ENCODE results near the gene EEF2KMT. TPM values are rescaled to one million over a fixed set of nuclear protein-coding genes. Genes with fewer than 3 reads are reported as not detected.
"Not testable (repeated sequence)": the region's sequence is repeated elsewhere in the genome, so short reads cannot be mapped to it uniquely, and the experiment has no call there.

The EEF2KMT gene
- total RNA-seq, 3 donors from 2014 or later = 19.8 to 30.2 (median 27.3) TPM

DNA sequence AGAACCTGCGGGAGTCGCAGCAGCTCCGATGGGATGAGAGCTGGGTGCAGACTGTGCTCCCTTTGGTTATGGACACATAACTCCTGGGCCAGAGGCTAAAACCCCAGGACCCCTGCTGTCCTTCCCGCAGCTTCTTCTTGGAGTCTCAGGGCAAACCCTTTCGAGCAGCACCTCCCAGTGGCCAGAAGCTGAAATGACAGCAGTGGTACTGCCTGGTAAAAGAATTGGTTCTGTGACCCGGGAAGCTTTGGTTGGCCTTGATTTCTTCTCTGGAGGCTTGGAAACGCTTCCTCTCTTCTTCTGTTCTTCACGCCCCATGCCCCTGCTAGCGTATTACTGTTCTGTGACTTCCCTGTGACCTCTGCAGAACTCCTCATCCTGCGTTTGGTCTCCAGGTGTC lies 12.8 kb downstream of the EEF2KMT start:
- peaks cover 20% of the 10 kb centered on the region for H3K36me3 Mint-ChIP-seq (ENCODE audit: insufficient read depth)
- H3K27me3 Mint-ChIP-seq (ENCODE audit: low read depth); H3K4me1 Mint-ChIP-seq (ENCODE audit: low read depth); H3K4me3 Mint-ChIP-seq; H3K9me3 Mint-ChIP-seq; ATAC-seq: not testable (repeated sequence)
- DNase-seq = peak; percentile 43

- DNase-seq = not testable (repeated sequence)
Measured at GRCh38 chr16:5084099-5084731, 13.4 kb downstream of the EEF2KMT start.

GRCh38 chr16:5083646-5084045 lies 13.9 kb downstream of the EEF2KMT start:
- DNase-seq; H3K27me3 Mint-ChIP-seq (ENCODE audit: low read depth); H3K9me3 Mint-ChIP-seq; H3K4me1 Mint-ChIP-seq (ENCODE audit: low read depth); ATAC-seq; H3K4me3 Mint-ChIP-seq: not testable (repeated sequence)
- peaks cover 23% of the 10 kb centered on the region for H3K36me3 Mint-ChIP-seq (ENCODE audit: insufficient read depth)

More at GRCh38 chr16:5084099-5084731, 13.4 kb downstream of the EEF2KMT start:
- ATAC-seq; H3K4me1 Mint-ChIP-seq (ENCODE audit: low read depth); H3K27me3 Mint-ChIP-seq (ENCODE audit: low read depth); H3K9me3 Mint-ChIP-seq; H3K4me3 Mint-ChIP-seq: not testable (repeated sequence)
- peaks cover 23% of the 10 kb centered on the region for H3K36me3 Mint-ChIP-seq (ENCODE audit: insufficient read depth)

DNA sequence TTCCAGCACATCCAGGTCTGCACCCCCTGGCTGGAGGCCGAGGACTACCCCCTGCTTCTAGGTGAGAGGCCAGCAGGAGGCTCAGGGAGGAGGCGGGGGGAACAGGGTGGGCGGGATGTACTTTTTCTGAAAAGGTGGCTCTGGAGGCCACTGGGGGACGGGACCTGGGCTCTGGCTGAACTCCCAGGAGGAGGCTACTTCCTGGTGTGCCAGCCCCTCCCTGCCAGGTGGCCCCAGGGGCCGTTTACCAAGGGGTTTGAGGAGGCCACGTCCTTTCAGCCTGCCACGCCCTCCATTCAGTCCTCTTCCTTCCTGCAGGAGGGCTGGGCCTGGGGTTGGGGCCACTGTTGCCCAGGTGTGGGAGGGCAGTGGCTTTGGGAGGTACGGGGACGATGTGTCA lies 16.6 kb downstream of the EEF2KMT start:
- ATAC-seq; H3K4me1 Mint-ChIP-seq (ENCODE audit: low read depth); H3K4me3 Mint-ChIP-seq; H3K27me3 Mint-ChIP-seq (ENCODE audit: low read depth); H3K9me3 Mint-ChIP-seq; DNase-seq: not testable (repeated sequence)
- H3K36me3 Mint-ChIP-seq (ENCODE audit: insufficient read depth) = peaks cover 29% of the 10 kb centered on the region

DNA sequence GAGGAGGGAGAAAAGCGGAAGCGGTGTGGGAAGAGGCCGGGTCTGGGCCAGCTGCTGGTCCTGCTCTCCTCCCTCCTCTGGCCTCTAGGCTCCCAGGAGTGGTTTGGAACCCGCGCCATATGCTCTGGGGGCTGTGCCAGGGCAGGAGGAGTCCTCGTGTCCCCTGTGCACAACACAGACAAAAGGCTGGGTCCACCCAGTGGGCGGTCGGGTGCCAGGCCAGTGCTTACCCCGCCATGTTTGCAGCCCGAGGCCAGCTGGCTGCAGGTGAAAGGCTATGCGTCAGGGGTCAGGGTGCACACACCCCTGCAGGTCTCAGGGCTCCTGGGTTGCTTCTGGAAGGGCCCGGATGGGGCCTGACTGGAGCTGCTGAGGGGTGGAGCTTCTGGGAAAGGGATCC lies 17.1 kb downstream of the EEF2KMT start:
- not testable (repeated sequence) for H3K4me1 Mint-ChIP-seq (ENCODE audit: low read depth); H3K4me3 Mint-ChIP-seq; ATAC-seq; H3K27me3 Mint-ChIP-seq (ENCODE audit: low read depth); DNase-seq; H3K9me3 Mint-ChIP-seq
- H3K36me3 Mint-ChIP-seq (ENCODE audit: insufficient read depth) = peaks cover 33% of the 10 kb centered on the region

DNA sequence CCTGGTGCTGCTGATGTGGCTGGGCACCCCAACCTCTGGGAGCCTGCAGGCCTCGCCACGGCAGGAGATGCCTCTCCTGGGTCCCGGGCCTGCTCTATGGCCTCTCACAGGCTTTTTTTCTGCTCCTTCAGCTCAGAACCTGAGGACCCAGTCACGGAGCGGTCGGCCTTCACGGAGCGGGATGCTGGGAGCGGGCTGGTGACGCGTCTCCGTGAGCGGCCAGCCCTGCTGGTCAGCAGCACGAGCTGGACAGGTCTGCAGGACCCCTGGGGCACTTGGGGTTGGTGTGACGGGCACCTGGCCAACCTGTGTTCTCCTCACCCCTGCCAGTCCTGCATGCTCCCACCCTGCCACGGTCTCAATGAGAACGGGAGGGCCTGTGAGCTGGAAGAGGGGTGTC lies 19.0 kb downstream of the EEF2KMT start:
- DNase-seq (no peak), ATAC-seq (no peak)
- peaks cover 25% of the 10 kb centered on the region for H3K36me3 Mint-ChIP-seq (ENCODE audit: insufficient read depth)
- H3K9me3 Mint-ChIP-seq = no peaks in the 10 kb centered on the region
- H3K4me1 Mint-ChIP-seq (ENCODE audit: low read depth) = peaks cover 5% of the 10 kb centered on the region
- no peak overlapping the region for H3K4me3 Mint-ChIP-seq
- no peaks in the 10 kb centered on the region for H3K27me3 Mint-ChIP-seq (ENCODE audit: low read depth)

DNA sequence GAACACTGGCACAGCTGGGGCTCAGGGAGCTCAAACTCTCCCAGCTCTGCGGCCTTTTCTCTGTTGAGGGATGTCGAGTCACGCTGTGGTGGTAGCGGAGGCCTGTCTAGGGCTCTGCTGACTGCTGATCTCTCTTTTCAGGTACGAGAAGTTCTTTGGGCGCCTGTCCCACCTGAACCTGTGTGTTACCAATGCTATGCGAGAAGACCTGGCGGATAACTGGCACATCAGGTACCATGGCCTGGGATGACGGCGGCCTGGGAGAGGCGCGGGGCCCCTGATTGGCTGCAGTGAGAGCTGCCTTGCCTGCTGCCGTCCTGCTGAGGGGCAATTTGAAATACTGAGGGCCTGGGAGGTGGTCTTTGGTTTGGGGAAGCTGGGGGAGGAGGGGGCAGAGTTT lies 20.3 kb downstream of the EEF2KMT start:
- peaks cover 16% of the 10 kb centered on the region for H3K4me1 Mint-ChIP-seq (ENCODE audit: low read depth)
- peaks cover 27% of the 10 kb centered on the region for H3K36me3 Mint-ChIP-seq (ENCODE audit: insufficient read depth)
- DNase-seq (no peak), ATAC-seq (no peak)
- H3K9me3 Mint-ChIP-seq = no peaks in the 10 kb centered on the region
- no peaks in the 10 kb centered on the region for H3K27me3 Mint-ChIP-seq (ENCODE audit: low read depth)
- H3K4me3 Mint-ChIP-seq = no peak overlapping the region

DNA sequence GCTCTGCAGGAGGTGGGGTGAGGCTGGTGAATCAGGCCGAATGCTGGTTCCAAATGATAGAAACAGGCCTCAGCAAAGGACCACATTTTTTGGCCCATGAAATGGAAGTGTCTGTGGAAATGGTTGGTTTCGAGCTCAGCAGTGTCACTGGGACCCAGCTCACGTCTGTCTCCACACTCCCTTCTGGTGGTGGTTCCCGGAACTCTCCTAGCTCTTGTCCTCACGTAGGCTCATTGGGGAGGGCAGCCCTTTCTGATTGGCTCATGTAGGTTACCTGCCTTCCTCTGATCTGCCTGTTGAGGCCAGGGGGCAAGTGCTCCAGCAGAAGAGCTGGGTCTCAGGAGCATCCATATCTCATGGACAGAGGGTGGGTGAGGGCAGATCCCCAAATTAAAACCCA lies 22.0 kb downstream of the EEF2KMT start:
- Mint-ChIP-seq H3K4me1 (ENCODE audit: low read depth) (peaks cover 25% of the 10 kb centered on the region), H3K9me3 (no peaks in the 10 kb centered on the region), H3K36me3 (ENCODE audit: insufficient read depth) (peaks cover 25% of the 10 kb centered on the region), H3K27me3 (ENCODE audit: low read depth) (no peaks in the 10 kb centered on the region), H3K4me3 (no peak overlapping the region)
- ATAC-seq = no peak
- DNase-seq = no peak

DNA sequence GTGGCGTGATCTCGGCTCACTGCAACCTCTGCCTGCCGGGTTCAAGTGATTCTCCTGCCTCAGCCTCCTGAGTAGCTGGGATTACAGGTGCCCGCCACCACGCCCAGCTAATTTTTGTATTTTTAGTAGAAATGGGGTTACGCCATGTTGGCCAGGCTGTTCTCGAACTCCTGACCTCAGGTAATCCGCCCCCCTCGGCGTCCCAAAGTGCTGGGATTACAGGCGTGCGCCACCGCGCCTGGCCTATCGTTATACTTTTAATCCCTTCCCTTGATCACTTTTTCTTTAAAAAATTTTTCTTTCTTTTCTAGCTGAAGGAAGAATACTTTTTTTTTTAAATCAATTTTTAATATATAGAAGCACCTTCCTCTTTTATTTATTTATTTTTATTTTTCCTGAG lies 23.8 kb downstream of the EEF2KMT start:
- Mint-ChIP-seq H3K36me3 (ENCODE audit: insufficient read depth) (peaks cover 22% of the 10 kb centered on the region), H3K4me1 (ENCODE audit: low read depth) (peaks cover 25% of the 10 kb centered on the region)
- DNase-seq; H3K9me3 Mint-ChIP-seq; H3K4me3 Mint-ChIP-seq; ATAC-seq; H3K27me3 Mint-ChIP-seq (ENCODE audit: low read depth): not testable (repeated sequence)

DNA sequence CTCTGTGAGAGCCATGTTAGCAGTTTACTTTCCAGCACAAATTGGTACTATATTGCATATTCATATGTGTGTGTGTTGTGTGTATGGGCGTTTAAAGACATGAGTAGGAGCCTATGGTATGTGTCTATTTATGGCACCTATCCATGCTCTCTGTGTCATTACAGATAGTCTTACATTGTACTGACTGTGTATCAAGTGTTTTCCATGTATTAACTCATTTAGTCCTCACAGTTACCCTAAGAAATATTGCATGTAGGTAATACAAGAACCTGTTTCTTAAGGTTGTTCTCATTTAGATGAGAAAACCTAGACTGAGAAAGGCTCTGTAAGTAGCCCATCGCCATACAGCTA lies 24.3 kb downstream of the EEF2KMT start:
- no peaks in the 10 kb centered on the region for H3K9me3 Mint-ChIP-seq
- no peaks in the 10 kb centered on the region for H3K27me3 Mint-ChIP-seq (ENCODE audit: low read depth)

DNA sequence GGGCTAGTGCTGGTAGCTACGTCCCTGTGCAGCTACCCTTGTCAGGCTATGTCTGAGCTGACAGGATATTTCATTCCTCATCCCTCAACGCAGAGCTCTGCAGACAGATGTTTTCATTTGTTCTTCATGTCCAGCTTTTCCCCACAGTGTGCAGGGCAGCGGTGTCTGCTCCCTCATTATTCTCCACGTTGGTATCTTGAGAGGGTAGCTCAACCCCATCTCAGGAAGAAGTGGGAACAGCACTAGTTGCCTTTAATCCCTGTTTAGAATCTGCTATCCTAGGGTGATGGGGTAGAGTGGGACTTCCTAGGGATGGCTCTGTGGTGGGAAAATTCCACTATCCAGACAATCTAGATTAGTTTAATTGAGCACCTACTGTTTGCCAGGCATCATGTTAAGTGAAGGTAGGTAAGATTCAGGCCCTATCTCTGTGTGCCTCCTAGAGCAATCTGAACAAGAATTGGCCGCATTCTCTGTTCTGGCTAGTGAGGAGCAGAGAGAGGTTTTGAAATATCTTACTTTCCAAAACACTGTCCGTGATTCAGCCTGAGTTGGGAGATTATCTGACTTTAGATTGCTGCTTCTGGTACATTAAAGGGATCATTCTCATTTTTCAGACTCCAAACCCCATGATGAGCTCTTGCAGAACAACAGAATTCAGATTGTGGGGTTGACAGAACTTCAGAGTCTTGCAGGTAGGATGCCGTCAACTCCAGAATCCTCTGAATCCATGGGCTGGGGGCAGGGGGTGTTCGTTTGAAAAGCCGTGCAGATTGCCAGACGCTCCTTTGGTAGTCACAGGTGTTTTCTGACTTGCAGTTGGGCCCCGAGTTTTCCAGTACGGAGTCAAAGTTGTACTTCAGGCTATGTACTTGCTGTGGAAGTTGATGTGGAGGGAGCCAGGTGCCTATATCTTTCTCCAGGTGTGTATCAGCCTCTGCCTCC lies 25.0 kb downstream of the EEF2KMT start:
- ATAC-seq (no peak), DNase-seq (no peak)
- Mint-ChIP-seq H3K9me3 (no peaks in the 10 kb centered on the region), H3K27me3 (ENCODE audit: low read depth) (no peaks in the 10 kb centered on the region), H3K4me1 (ENCODE audit: low read depth) (peaks cover 25% of the 10 kb centered on the region), H3K4me3 (peak overlapping the region; percentile 90), H3K36me3 (ENCODE audit: insufficient read depth) (peaks cover 22% of the 10 kb centered on the region)

More for the DNA sequence above, 24.3 kb downstream of the EEF2KMT start:
- Mint-ChIP-seq H3K36me3 (ENCODE audit: insufficient read depth) (peaks cover 22% of the 10 kb centered on the region), H3K4me1 (ENCODE audit: low read depth) (peaks cover 25% of the 10 kb centered on the region), H3K4me3 (peak overlapping the region; percentile 90)
- no peak for ATAC-seq
- no peak for DNase-seq

DNA sequence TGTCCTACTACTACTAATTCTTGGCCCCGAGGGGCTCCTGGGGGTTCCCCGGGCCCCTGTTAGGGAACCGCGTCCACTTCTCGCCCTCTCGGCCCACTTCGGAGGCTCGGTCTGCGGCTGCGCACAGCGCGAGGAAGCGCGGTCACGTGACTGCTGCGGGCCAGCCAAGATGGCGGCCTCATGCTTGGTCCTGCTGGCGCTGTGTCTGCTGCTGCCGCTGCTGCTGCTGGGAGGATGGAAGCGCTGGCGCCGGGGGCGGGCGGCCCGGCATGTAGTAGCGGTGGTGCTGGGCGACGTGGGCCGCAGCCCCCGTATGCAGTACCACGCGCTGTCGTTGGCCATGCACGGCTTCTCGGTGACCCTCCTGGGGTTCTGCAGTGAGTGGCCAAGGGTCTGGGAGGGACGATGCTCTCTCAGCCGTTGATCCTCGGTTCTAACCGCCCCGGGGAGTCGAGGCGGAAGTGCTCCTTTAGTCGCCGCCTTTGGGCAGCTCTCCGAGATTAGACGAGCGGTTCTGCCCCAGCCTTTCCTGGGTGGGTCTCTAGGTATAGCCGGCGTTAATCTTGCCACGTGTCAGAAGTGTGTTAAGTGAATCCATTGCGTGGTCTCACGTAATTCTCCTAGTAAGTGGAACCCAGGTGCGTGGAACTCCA lies 25.8 kb downstream of the EEF2KMT start, which contains the start of gene ALG1:
TSS of gene ALG1 (plus strand) at position 163 of the 653 bp plus-strand sequence. CDS start at position 170, 7 bp downstream.
- H3K27me3 Mint-ChIP-seq (ENCODE audit: low read depth) = no peaks in the 10 kb centered on the region
- H3K36me3 Mint-ChIP-seq (ENCODE audit: insufficient read depth) = peaks cover 19% of the 10 kb centered on the region
- H3K4me3 Mint-ChIP-seq = peak within 1 kb of the TSS; percentile 90
- ATAC-seq = peak; percentile 92 to 94
- no peaks in the 10 kb centered on the region for H3K9me3 Mint-ChIP-seq
- peak; percentile 86 for DNase-seq
- peaks cover 25% of the 10 kb centered on the region for H3K4me1 Mint-ChIP-seq (ENCODE audit: low read depth)

- Mint-ChIP-seq H3K9me3 (no peaks in the 10 kb centered on the region), H3K27me3 (ENCODE audit: low read depth) (no peaks in the 10 kb centered on the region), H3K4me3 (peak overlapping the region; percentile 90), H3K4me1 (ENCODE audit: low read depth) (peaks cover 25% of the 10 kb centered on the region), H3K36me3 (ENCODE audit: insufficient read depth) (peaks cover 19% of the 10 kb centered on the region)
- DNase-seq = no peak
- no peak for ATAC-seq
Measured at GRCh38 chr16:5071341-5071680, 26.3 kb downstream of the EEF2KMT start.

DNA sequence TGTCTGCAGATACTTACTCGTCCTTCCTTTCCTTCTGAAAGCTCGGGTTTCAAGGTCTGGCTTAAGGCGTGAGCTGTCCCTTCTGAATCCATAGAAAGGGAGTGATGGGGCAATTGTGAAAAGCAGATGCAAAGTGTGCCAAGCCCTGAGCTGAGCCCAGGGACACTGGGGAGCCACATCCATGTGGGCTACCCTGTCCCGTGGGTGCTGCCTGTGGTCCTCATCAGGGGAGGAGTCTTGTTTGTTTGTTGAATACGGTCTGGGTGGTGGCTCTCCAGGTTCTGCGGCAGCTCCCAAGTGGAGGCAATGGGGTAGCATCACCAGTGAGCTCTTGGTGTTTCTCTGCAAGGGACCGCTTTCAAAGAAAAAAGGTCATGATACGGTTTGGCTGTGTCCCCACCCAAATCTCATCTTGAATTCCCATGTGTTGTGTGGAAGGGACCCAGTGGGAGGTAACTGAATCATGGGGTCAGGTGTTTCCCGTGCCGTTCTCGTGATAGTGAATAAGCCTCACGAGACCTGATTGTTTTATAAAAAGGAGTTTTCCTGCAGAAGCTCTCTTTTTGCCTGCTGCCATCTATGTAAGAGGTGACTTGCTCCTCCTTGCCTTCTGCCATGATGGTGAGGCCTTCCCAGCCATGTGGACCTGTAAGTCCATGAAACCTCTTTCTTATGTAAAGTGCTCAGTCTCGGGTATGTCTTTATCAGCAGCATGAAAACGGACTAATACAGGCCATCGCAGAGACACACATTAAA lies 27.0 kb downstream of the EEF2KMT start:
- ATAC-seq (no peak), DNase-seq (no peak)
- peaks cover 25% of the 10 kb centered on the region for H3K4me1 Mint-ChIP-seq (ENCODE audit: low read depth)
- no peaks in the 10 kb centered on the region for H3K27me3 Mint-ChIP-seq (ENCODE audit: low read depth)
- no peaks in the 10 kb centered on the region for H3K9me3 Mint-ChIP-seq
- H3K4me3 Mint-ChIP-seq = no peak overlapping the region
- peaks cover 12% of the 10 kb centered on the region for H3K36me3 Mint-ChIP-seq (ENCODE audit: insufficient read depth)

All from activated T-cell treated with anti-CD3 and anti-CD28 coated beads, Interleukin-2, amount 50 U/mL, for 4 hours (primary cell).